SK-N-SH (cell line): Measurements from ENCODE around the gene CTAG1A.
"Not testable (repeated sequence)": the region's sequence is repeated elsewhere in the genome, so short reads cannot be mapped to it uniquely, and the experiment has no call there.

ENCODE experiments used
- CHD2 ChIP-seq: fragments of 150-350 bp; IDR thresholded peaks from 2 replicates; pipeline ENCODE4 v1.6.1; 2018; ENCODE audit warnings: low read length; ENCODE audit not compliant: partially characterized antibody
- EZH2phosphoT487 ChIP-seq: fragments of 200-600 bp; sonication (generic); IDR thresholded peaks from 2 replicates; pipeline ENCODE4 v1.6.1; 2017; ENCODE audit warnings: low read depth, mixed run types, mild to moderate bottlenecking, antibody characterized with exemption, moderate library complexity, borderline replicate concordance
- POLR2AphosphoS5 ChIP-seq: IDR thresholded peaks from 2 replicates; pipeline ENCODE4 v1.6.1; 2012; ENCODE audit warnings: low read depth, low read length
- SMC3 ChIP-seq: IDR thresholded peaks from 2 replicates; pipeline ENCODE4 v1.6.1; 2012; ENCODE audit warnings: low read depth, low read length, improper control_type of control experiment
- TEAD4 ChIP-seq: IDR thresholded peaks from 2 replicates; pipeline ENCODE4 v1.4.0; 2012; ENCODE audit warnings: mild to moderate bottlenecking, borderline replicate concordance; ENCODE audit not compliant: insufficient read depth
- YY1 ChIP-seq: IDR thresholded peaks from 2 replicates; pipeline ENCODE4 v1.4.0; 2012; ENCODE audit warnings: low read depth, mild to moderate bottlenecking

- TF ChIP-seq POLR2AphosphoS5, CHD2, YY1, TEAD4, EZH2phosphoT487, SMC3: not testable (repeated sequence)
Observed at GRCh38 chrX:154558060-154558690, 26.8 kb upstream of the CTAG1A start.
